Heart right ventricle (tissue), 16 donors: ENCODE results near the gene MUC2. TPM values are rescaled to one million over a fixed set of nuclear protein-coding genes. Genes with fewer than 3 reads are reported as not detected.

Experiments used
- ATAC-seq, 8 donors: fragments of 200-7000 bp; cut with Tn5 transposase; one replicate each; pipeline ENCODE4 v1.9.1; 2020; ENCODE audit warnings: mild to moderate bottlenecking in 8 of 8, moderate library complexity in 8 of 8, moderate number of reproducible peaks in 1 of 8
- DNase-seq, 2 donors: peaks; one replicate each; pipeline ENCODE4 v3.0.0-alpha.2; 2020
- H3K27ac ChIP-seq, 10 donors: fragments of 200-600 bp; sonication (generic) in 2 of 10; one replicate each; pipeline versions ENCODE4 v1.5.0 to v1.8.0; 2020 to 2022; ENCODE audit warnings: mild to moderate bottlenecking in 3 of 10
- H3K27me3 ChIP-seq, 7 donors: fragments of 200-600 bp; one replicate each; pipeline ENCODE4 v1.8.0; 2021 to 2022; ENCODE audit warnings: mild to moderate bottlenecking in 2 of 7
- H3K36me3 ChIP-seq, 9 donors: fragments of 200-600 bp; sonication (generic) in 1 of 9; one replicate each; pipeline versions ENCODE4 v1.5.0 to v1.8.0; 2020 to 2022; ENCODE audit warnings: mild to moderate bottlenecking in 2 of 9
- H3K4me1 ChIP-seq, 9 donors: fragments of 200-600 bp; sonication (generic) in 1 of 9; one replicate each; pipeline versions ENCODE4 v1.5.0 to v1.8.0; 2020 to 2022; ENCODE audit warnings: mild to moderate bottlenecking in 4 of 9
- H3K4me3 ChIP-seq, 10 donors: fragments of 200-600 bp; sonication (generic) in 2 of 10; one replicate each; pipeline versions ENCODE4 v1.5.0 to v1.8.0; 2020 to 2022; ENCODE audit warnings: mild to moderate bottlenecking in 7 of 10, moderate library complexity in 2 of 10
- H3K9me3 ChIP-seq, 11 donors: fragments of 200-600 bp in 10 of 11; sonication (generic) in 2 of 11; one replicate each; pipeline versions ENCODE4 v1.5.0 to v1.8.0; 2013 to 2022; ENCODE audit warnings: mild to moderate bottlenecking in 2 of 11, control low read depth in 1 of 11, moderate library complexity in 1 of 11
- CTCF ChIP-seq, 9 donors: fragments of 200-600 bp; sonication (generic) in 2 of 9; IDR thresholded peaks; one replicate each; pipeline versions ENCODE4 v1.5.0 to v1.8.0; 2021 to 2022; ENCODE audit warnings: antibody characterized with exemption in 9 of 9, mild to moderate bottlenecking in 5 of 9, moderate library complexity in 1 of 9
- WGBS, 2 donors: extraction: QIAGEN DNeasy Blood & Tissue Kit; methylation state at CpG; one replicate each; pipeline ENCODE4 v1.1.7; 2013; ENCODE audit warnings: inconsistent platforms in 1 of 2; 5-methylcytosine and 5-hydroxymethylcytosine counted together
- intact Hi-C, 10 donors: fragments of 100-400 bp; cut with DNase I; formaldehyde crosslinking; loops; one replicate each; pipeline versions ENCODE4 v1.11.1 to v1.14.2; 2022
- polyA plus RNA-seq, 2 donors: library from polyadenylated mRNA; stranded (reverse); fragments of 200-250 nt; gene quantifications; one replicate each; pipeline ENCODE4 v1.2.3, GENCODE V29; 2013
- total RNA-seq, 10 donors: library from RNA; stranded (reverse); fragmentation: NEBNext Ultra II Directional in 3 of 10; extraction: Animal tissue kit (Norgen Biotek cat#: 25700) in 3 of 10; gene quantifications; one replicate each; pipeline versions ENCODE4 v1.2.1 to v1.2.4, GENCODE V29; 2021 to 2023
- donor health status: Arrhythmogenic right ventricular cardiomyopathy.
- donor health status: ischemic (EF 13 %, LVEDD 7.1; RV severe dilation, severe dysfunction).
- donor health status: healthy with polysubstance abuse.
- donor health status: DM: no; HTN: yes; CAD: no.
- donor health status: DM: no; HTN: no; CAD: no.
- donor health status: ischemic (EF 25% LVEDD 6.9; RV normal size, moderate dysfunction).
- donor health status: ischemic (EF 25% LVEDD 5.7; RV mildly dilated, moderate dysfunction).
- donor health status: healthy.
- donor health status: DM: yes; HTN: yes; CAD: no.
- donor health status: Ischemic cardiomyopathy.
- donor health status: ischemic (EF 35%, LVEDD 5.7; RV mildly dilated, moderate dysfunction).
- donor health status: nonischemic (EF 11% LVEDD 7.7; RV severe dilation, severe dysfunction).
- donor health status: DM: yes; HTN: yes; CAD: no.
- donor health status: PGD.
- donor health status: ischemic (EF 29% LVEDD 5.4; RV normal size, mild dysfunction).
- donor health status: nonischemic (EF 23%, LVEDD 6.1; RV moderate dilation, normal function).

MUC2 gene
- total and polyA plus RNA-seq, 12 donors = 0.03 TPM; not detected in 11

GRCh38 chr11:1029654-1030053 is 45.0 kb upstream of the MUC2 start:
- no peaks in the 10 kb centered on the region for H3K4me1 ChIP-seq
- ATAC-seq (no peak), DNase-seq (no peak)
- no peaks in the 10 kb centered on the region for H3K27me3 ChIP-seq
- no peaks in the 10 kb centered on the region for H3K9me3 ChIP-seq
- H3K36me3 ChIP-seq = no peaks in the 10 kb centered on the region
- H3K27ac ChIP-seq = no peak overlapping the region
- intact Hi-C loops = no loop called here
- H3K4me3 ChIP-seq = no peak overlapping the region
- WGBS, 2 donors = 40 to 54% methylated on average over 16 of the region's 16 CpGs
- no peak for TF ChIP-seq CTCF (IDR thresholded peaks at IDR 0.05)

DNA sequence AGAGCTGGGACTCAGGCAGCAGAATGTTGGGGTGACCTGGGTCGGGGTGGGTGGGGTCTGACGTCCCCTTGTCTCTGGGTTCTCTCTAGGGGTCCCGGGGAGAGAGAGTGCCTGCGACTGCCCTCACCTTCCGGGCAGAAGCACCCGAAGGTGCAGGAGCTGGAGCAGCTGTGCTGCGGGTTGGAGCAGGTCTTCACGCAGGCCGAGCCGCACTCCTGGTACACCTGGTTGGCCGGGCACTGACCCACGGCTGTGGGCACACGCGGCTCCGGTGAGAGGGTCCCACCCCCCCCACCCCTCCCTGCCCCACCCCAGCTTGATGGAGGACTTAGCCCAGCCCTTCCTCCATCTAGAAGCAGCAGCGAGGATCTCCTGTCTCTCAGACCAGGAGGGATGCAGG is 44.6 kb upstream of the MUC2 start:
- 76 to 79% methylated on average over 16 of the region's 16 CpGs for WGBS, 2 donors
- H3K4me3 ChIP-seq = no peak overlapping the region
- peaks cover 0 to 3% (median 0%) of the 10 kb centered on the region in 7 donors for H3K27me3 ChIP-seq
- no peak overlapping the region for H3K27ac ChIP-seq
- DNase-seq = no peak
- ATAC-seq = no peak
- no peak for TF ChIP-seq CTCF (IDR thresholded peaks at IDR 0.05)
- no peaks in the 10 kb centered on the region for H3K4me1 ChIP-seq
- intact Hi-C loops = no loop called here
- no peaks in the 10 kb centered on the region for H3K9me3 ChIP-seq
- H3K36me3 ChIP-seq = no peaks in the 10 kb centered on the region

DNA sequence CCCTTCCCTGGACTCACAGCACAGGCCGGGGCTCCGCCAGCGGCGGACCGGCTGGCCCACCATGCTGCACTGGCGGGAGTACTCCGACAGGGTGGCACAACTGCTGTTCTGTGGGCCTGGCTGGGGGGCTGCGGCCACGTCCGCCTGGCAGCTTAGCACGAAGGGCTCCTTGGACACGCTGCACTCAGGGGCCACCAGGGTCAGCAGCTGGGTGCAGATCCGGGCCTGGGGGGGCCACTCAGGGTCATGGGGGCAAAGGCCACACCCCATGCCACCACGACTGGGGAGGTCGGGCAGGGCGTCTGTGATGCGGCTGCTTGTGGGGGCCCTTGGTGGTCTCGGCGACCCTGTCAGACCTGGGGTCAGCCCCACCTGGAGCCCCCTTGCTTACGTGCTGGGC is 44.1 kb upstream of the MUC2 start:
- no peaks in the 10 kb centered on the region for H3K4me1 ChIP-seq

GRCh38 chr11:1031121-1031899 is 43.4 kb upstream of the MUC2 start:
- DNase-seq (no peak), ATAC-seq (no peak)
- no peaks in the 10 kb centered on the region for H3K4me1 ChIP-seq
- no peak overlapping the region for H3K27ac ChIP-seq
- no peaks in the 10 kb centered on the region for H3K9me3 ChIP-seq
- 79 to 84% methylated on average over 27 to 30 of the region's 30 CpGs for whole genome bisulfite sequencing, 2 donors
- intact Hi-C loops = no loop called here
- no peaks in the 10 kb centered on the region for H3K36me3 ChIP-seq
- no peak overlapping the region for H3K4me3 ChIP-seq
- peaks cover 0 to 13% (median 7%) of the 10 kb centered on the region in 7 donors for H3K27me3 ChIP-seq
- TF ChIP-seq CTCF (IDR thresholded peaks at IDR 0.05) = no peak

More for the DNA sequence above, 44.1 kb upstream of the MUC2 start:
- Histone ChIP-seq H3K27me3 (peaks cover 0 to 6% (median under 1%) of the 10 kb centered on the region in 7 donors), H3K9me3 (no peaks in the 10 kb centered on the region), H3K4me3 (no peak overlapping the region), H3K36me3 (no peaks in the 10 kb centered on the region), H3K27ac (no peak overlapping the region)
- DNase-seq (no peak), ATAC-seq (no peak)
- TF ChIP-seq CTCF (IDR thresholded peaks at IDR 0.05) = no peak
- intact Hi-C loops = no loop called here
- 69 to 75% methylated on average over 20 of the region's 20 CpGs for WGBS, 2 donors
